Stimulated activated naive CD8-positive, alpha-beta T cell treated with anti-CD3 and anti-CD28 coated beads, Interleukin-15, amount 100 ng/mL, for 72 hours (primary cell): Measurements from ENCODE around the gene PGS1.

Source experiments
- ATAC-seq: fragments of 150-1000 bp; cut with Tn5 transposase; 2 replicates; pipeline ENCODE4 v1.10.0; 2021; ENCODE audit warnings: mild to moderate bottlenecking, moderate library complexity
- DNase-seq, 2 donors: peaks; one replicate each; pipeline ENCODE4 v3.0.0; 2021 to 2022
- H3K27ac Mint-ChIP-seq, 2 donors: one replicate each; pipeline ENCODE4 v1.8.0; 2022; ENCODE audit warnings: mild to moderate bottlenecking in 2 of 2, mixed read lengths in 2 of 2, moderate library complexity in 2 of 2
- H3K27me3 Mint-ChIP-seq: one replicate; pipeline ENCODE4 v1.8.0; 2022; ENCODE audit warnings: mixed read lengths
- H3K4me1 Mint-ChIP-seq: one replicate; pipeline ENCODE4 v1.8.0; 2022; ENCODE audit warnings: mild to moderate bottlenecking, mixed read lengths
- H3K4me3 Mint-ChIP-seq, 2 donors: one replicate each; pipeline ENCODE4 v1.8.0; 2022; ENCODE audit warnings: mild to moderate bottlenecking in 2 of 2, mixed read lengths in 2 of 2, moderate library complexity in 1 of 2
- H3K9me3 Mint-ChIP-seq, 2 donors: one replicate each; pipeline ENCODE4 v1.8.0; 2022; ENCODE audit warnings: mixed read lengths in 2 of 2

Gene PGS1

DNA sequence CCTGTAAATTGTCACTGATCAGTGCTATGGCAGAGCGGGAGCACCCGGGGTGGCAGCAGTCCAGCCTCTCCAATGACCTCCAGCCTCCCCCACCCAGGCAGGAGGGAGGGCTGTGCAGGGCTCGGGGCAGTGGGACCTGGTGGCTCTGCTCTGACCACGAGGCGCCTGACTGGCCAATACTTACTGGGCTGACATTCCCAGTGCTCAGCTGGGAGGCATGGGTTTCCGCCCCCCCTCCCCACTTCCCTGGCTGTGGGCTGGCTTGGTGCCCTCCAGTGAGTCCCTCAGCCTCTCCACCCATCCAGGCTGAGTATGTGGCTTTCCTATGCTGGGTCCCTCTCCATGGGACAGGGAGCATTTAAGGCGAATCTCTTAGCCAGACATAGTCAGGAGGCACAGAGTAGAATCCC is 21.3 kb upstream of the PGS1 start:
- no peak for DNase-seq
- ATAC-seq, result no peak
- Mint-ChIP-seq H3K4me3 (peak overlapping the region; percentile 88 to 91), H3K27me3 (peaks cover 10% of the 10 kb centered on the region), H3K27ac (peak overlapping the region; percentile 44 to 66), H3K9me3 (no peaks in the 10 kb centered on the region), H3K4me1 (peaks cover 71% of the 10 kb centered on the region)

GRCh38 chr17:78357672-78358537 is 20.5 kb upstream of the PGS1 start:
- ATAC-seq (no peak), DNase-seq (no peak)
- H3K4me1 Mint-ChIP-seq, result peaks cover 72% of the 10 kb centered on the region
- no peaks in the 10 kb centered on the region for H3K9me3 Mint-ChIP-seq
- H3K27me3 Mint-ChIP-seq, result peaks cover 16% of the 10 kb centered on the region
- peak overlapping the region; percentile 88 to 91 for H3K4me3 Mint-ChIP-seq
- peak overlapping the region; percentile 19 to 65 for H3K27ac Mint-ChIP-seq

DNA sequence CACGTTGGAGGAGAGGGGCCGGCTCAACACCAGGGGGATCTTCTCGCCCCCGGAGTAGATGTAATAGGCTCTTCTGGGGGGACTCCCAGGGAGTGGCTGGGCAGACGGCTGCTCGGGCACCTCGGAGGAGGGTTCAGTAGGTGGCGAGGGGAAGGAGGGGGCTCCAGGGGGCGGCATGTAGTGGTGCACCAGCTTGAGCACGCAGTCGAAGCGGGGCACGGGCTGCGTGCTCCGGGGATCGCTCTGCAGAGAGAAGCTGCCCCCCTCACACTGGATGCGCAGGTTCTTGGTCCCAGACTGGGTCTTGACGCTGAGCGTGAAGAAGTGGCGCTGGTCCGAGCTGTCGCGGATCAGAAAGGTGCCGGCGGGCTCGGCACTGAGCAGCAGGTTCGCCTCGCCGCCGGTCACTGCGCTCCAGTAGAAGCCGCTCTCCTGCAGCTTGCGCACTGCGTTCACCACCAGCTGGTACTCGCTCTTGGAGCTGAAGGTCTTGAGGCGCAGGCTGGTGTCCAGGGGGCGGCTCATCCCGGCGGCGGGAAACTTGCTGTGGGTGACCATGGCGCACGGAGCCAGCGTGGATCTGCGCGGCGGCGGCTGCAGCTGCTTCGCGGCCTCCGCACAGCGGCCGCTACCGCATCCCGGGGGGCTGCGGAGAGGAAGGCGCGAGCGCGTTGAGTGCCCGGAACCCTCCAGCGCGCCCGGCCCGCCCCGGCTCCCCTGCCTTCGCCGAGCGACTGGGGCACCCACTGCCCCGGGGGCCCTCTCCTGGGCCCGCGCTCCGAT is 19.7 kb upstream of the PGS1 start:
- H3K4me1 Mint-ChIP-seq, result peaks cover 64% of the 10 kb centered on the region
- DNase-seq (peak; percentile 41 to 45), ATAC-seq (no peak)
- H3K27me3 Mint-ChIP-seq, result peaks cover 23% of the 10 kb centered on the region
- H3K9me3 Mint-ChIP-seq, result no peaks in the 10 kb centered on the region
- H3K4me3 Mint-ChIP-seq, result peak overlapping the region; percentile 88 to 91
- peak overlapping the region; percentile 33 to 42 for H3K27ac Mint-ChIP-seq

GRCh38 chr17:78359321-78359996 is 19.0 kb upstream of the PGS1 start:
- Mint-ChIP-seq H3K27me3 (peaks cover 30% of the 10 kb centered on the region), H3K27ac (peak overlapping the region in 1 of 2 donors; percentile 91), H3K4me1 (peaks cover 62% of the 10 kb centered on the region), H3K4me3 (peak overlapping the region; percentile 84 to 88), H3K9me3 (no peaks in the 10 kb centered on the region)
- DNase-seq (peak; percentile 55 to 64), ATAC-seq (no peak)

DNA sequence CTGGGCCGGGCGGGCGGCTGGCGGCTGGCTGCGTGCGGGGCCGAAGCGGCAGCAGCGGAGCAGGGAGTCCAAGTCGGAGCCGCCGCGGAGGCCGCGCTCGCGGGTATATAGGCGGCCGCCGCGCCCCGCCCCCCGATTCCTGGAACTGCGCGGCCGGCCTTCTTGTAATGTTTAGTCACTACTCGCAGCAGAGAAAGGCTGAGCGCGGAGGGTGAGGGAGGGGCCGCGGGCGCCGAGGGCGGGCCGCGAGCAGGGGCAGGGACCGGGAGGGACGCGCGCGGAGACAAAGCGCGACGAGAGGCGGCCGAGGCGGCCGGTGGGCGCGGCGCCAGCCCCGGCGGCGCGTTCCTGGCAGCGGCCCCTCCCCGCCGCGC is 18.5 kb upstream of the PGS1 start, which contains the start of gene SOCS3:
TSS of gene SOCS3 (minus strand) at position 81 of the 374 bp plus-strand sequence. CDS start 982 bp downstream, outside the sequence.
- peaks cover 35% of the 10 kb centered on the region for H3K27me3 Mint-ChIP-seq
- H3K4me1 Mint-ChIP-seq, result peaks cover 62% of the 10 kb centered on the region
- ATAC-seq (peak; percentile 75), DNase-seq (peak; percentile 98 to 99)
- H3K9me3 Mint-ChIP-seq, result no peaks in the 10 kb centered on the region
- peak within 1 kb of the TSS; percentile 88 to 91 for H3K4me3 Mint-ChIP-seq
- H3K27ac Mint-ChIP-seq, result peak within 1 kb of the TSS in 1 of 2 donors; percentile 91

DNA sequence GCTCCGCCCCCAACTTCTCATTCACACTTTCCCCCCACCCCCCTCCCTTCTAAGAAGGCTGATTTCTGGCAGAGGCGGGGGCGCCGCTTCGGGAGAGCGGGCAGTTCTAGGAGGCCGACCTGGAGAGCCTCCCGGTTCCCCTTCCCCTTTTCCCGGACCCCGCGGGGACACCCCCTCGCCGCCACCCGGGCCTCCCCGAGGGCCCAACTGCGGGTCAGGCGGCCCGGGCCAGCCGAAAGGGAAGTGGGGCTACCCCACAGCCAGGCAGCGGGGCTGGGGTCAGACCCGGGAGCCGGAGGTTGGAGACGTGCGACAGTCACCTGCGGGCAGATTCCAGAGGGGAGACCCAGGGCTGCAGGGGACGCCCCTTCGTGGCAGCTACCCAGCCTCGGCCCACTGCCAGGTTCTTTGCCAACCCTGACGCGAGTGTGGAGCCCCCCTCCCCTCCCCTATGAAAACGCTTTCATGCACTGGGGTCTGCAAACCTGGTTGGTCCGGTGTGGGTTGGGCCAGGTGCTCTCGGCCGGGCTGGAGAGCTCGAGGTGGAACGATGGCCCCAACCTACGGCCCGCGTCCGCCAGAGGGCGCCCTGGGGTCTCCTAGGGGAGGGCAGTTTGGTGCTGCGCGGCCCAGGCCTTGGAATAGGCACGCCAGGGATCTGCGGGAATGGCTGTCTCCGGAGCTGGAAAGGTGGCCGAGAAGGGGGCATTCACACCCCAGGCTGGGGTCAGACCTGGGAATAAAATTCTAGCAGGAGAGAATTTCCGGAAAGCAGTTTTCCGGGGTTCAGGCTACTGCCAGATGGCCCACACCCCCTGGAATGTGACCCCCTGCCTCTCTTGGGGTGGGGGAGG is 17.9 kb upstream of the PGS1 start:
- peak overlapping the region; percentile 71 to 85 for H3K4me3 Mint-ChIP-seq
- peak overlapping the region in 1 of 2 donors; percentile 50 for H3K27ac Mint-ChIP-seq
- DNase-seq (peak; percentile 94 to 96), ATAC-seq (peak; percentile 67)
- peaks cover 62% of the 10 kb centered on the region for H3K4me1 Mint-ChIP-seq
- H3K27me3 Mint-ChIP-seq, result peaks cover 36% of the 10 kb centered on the region
- no peaks in the 10 kb centered on the region for H3K9me3 Mint-ChIP-seq

- H3K4me3 Mint-ChIP-seq, result peak overlapping the region; percentile 71 to 85
- H3K27ac Mint-ChIP-seq, result no peak overlapping the region
- no peaks in the 10 kb centered on the region for H3K9me3 Mint-ChIP-seq
- H3K27me3 Mint-ChIP-seq, result peaks cover 43% of the 10 kb centered on the region
- ATAC-seq (no peak), DNase-seq (no peak)
- H3K4me1 Mint-ChIP-seq, result peaks cover 61% of the 10 kb centered on the region
Measured at GRCh38 chr17:78361225-78361701, 17.2 kb upstream of the PGS1 start.

- no peak for DNase-seq
- H3K27ac Mint-ChIP-seq, result no peak overlapping the region
- no peak overlapping the region for H3K4me3 Mint-ChIP-seq
- ATAC-seq, result no peak
- no peaks in the 10 kb centered on the region for H3K9me3 Mint-ChIP-seq
- peaks cover 50% of the 10 kb centered on the region for H3K27me3 Mint-ChIP-seq
- peaks cover 51% of the 10 kb centered on the region for H3K4me1 Mint-ChIP-seq
Measured at GRCh38 chr17:78362232-78362631, 16.2 kb upstream of the PGS1 start.

DNA sequence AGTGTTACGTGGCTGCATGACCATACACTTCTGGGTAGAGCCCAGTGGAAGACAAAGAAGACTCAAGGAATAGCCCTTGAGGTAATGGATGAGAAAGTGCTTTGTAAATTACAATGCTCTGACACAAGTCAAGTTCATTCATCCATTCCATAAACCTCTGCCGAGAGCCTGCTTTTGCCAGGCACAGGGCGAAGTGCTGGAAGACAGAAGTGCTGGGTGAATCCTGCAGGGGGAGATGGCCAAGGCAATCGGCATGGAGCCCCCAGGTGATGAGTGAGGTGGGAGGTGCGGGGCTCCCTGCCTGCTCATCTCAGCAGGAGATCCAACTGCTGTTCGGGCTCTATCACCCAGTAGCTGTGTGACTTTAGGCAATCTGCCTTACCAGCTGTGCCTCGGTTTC is 15.8 kb upstream of the PGS1 start:
- H3K9me3 Mint-ChIP-seq, result no peaks in the 10 kb centered on the region
- ATAC-seq, result no peak
- peaks cover 47% of the 10 kb centered on the region for H3K4me1 Mint-ChIP-seq
- H3K27me3 Mint-ChIP-seq, result peaks cover 50% of the 10 kb centered on the region
- H3K4me3 Mint-ChIP-seq, result no peak overlapping the region
- no peak for DNase-seq
- H3K27ac Mint-ChIP-seq, result peak overlapping the region in 1 of 2 donors; percentile 23

GRCh38 chr17:78364436-78365281 is 13.8 kb upstream of the PGS1 start:
- Mint-ChIP-seq H3K27ac (peak overlapping the region in 1 of 2 donors; percentile 35), H3K4me3 (peak overlapping the region; percentile 66 to 70), H3K4me1 (peaks cover 38% of the 10 kb centered on the region), H3K9me3 (no peaks in the 10 kb centered on the region), H3K27me3 (peaks cover 50% of the 10 kb centered on the region)
- peak; percentile 16 for ATAC-seq
- peak; percentile 34 to 66 for DNase-seq

DNA sequence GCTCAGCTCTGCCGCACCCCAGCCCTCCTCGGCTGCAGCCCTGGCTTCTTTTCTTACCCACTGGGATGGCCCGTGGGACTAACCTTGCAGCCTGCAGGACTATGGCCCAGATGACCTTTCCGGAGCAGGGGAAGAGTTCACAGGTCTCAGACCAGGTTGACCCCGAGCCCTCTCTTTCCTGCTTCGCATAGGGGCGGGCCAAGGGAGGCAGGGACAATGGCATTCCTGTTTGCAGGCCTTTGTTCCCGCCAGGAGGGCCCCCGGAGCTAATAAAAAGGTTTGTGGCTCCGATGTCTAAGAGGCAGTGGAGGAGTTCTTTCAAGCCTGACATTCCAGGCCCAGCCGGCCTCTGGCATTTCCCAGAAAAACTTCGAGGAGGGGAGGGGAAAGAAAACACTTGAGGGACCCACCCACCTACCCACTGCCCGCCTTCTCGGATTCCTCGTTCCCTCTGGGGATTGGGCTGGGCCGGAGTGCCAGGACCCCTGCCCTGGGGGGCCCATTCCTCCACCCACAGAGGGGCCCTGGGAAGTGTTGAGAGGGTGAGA is 12.8 kb upstream of the PGS1 start:
- no peak for DNase-seq
- no peak for ATAC-seq
- peak overlapping the region in 1 of 2 donors; percentile 27 for H3K27ac Mint-ChIP-seq
- no peak overlapping the region for H3K4me3 Mint-ChIP-seq
- H3K4me1 Mint-ChIP-seq, result peaks cover 39% of the 10 kb centered on the region
- H3K27me3 Mint-ChIP-seq, result peaks cover 50% of the 10 kb centered on the region
- no peaks in the 10 kb centered on the region for H3K9me3 Mint-ChIP-seq

DNA sequence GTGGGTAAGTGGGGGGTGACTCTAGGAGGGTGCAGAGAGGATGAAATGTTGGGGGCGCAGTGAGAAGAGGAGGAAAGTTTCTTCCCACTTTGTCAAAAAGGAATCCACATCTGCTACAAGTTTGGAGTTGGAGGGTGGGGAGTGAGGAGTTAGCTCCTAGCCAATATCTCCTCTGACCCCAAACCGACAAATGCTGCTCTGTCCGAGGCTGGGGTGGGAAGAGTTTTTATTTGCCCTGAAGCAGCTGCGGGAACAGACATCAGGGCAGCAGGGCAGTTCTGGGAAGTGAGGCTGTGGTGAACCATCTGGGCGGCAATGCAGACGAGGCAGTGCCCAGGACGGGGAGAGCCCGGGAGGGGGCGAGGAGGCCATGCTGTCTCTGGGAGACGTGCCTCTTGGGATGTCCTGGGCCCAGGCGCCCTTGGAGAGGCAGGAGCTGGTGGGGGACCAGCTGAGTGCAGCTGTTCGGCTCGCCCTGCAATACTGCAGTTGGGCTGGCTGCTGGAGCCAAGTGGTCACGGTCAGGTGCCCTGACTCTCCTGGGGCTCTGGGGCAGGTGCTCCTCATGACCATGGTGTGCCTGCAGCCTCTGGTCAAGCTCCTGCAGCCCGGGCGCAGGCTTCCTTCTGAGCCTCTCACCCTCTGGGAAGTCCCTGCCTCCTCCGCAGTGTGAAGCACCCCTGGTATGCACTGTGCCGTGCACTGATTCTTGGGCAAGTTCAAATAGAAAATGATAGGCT is 12.2 kb upstream of the PGS1 start:
- DNase-seq (no peak), ATAC-seq (no peak)
- Mint-ChIP-seq H3K27me3 (peaks cover 44% of the 10 kb centered on the region), H3K27ac (no peak overlapping the region), H3K9me3 (no peaks in the 10 kb centered on the region), H3K4me1 (peaks cover 33% of the 10 kb centered on the region), H3K4me3 (no peak overlapping the region)

DNA sequence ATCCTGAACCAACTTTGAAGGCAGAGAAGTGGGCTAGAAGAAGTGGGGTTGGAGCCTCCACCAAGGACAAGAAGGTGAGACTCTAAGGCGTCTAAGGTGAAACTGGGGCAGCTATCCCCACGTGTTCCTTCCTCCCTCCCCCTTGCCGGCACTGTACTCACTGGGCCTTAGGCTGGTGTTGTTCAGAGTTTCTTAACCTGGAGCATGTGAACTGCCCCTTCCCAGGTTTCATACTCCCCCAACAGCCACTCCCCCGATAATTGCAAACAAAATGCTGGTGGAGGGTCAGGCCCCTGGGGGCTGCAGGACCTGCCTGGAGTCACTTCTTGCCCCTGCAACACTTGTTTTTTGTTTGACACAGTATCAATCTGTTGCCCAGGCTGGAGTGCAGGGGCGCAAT is 11.3 kb upstream of the PGS1 start:
- Mint-ChIP-seq H3K27ac (no peak overlapping the region), H3K4me1 (peaks cover 31% of the 10 kb centered on the region), H3K9me3 (no peaks in the 10 kb centered on the region), H3K4me3 (no peak overlapping the region), H3K27me3 (peaks cover 40% of the 10 kb centered on the region)
- no peak for ATAC-seq
- no peak for DNase-seq
